ENCODE data around the gene HYKK.

DNA sequence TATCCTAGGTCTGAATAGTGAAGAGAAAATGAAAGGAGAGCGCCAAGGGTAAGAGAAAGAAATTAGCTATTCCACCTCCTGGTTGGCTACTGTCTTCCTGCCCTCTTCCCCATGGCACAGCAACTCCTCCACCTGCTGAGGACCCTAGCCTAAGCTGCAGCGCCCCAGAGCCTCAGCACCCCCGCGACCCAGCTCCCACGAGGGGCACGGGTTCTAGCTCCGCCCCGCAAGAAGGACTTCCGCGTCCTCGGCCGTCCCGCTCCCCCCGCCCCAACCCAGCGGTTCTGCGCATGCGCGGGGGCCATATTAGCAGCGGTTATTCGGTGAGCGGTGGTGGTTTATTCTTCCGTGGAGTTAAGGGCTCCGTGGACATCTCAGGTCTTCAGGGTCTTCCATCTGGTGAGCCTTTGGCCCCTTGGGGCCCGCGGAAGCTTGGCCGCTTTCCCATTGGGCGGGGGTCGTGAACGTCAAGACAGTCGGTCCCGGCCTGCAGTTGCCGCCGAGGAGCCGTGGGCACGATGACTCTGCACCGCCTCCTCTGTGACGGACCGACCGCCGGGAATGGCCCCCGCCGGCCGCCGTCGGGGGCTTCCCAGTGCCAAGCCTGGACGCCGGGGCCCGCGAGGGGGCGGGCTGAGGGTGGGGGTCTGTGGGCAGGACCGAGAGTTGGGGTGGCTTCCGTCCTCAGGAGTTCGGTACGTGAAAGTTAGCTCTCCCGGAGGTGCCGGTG lies 32.9 kb downstream of the HYKK start, which contains the start of gene PSMA4:
- no peak for TF ChIP-seq ISL1 (CRISPR knock-in tag; IDR thresholded peaks at IDR 0.05)
- TF ChIP-seq SNAI2 (CRISPR knock-in tag; IDR thresholded peaks at IDR 0.05): no peak
- no peak for TF ChIP-seq ZNF8 (CRISPR knock-in tag; IDR thresholded peaks at IDR 0.05)
- TF ChIP-seq RARB (CRISPR knock-in tag; IDR thresholded peaks at IDR 0.05): no peak
- TF ChIP-seq ZFP3 (CRISPR knock-in tag; IDR thresholded peaks at IDR 0.05): no peak
- TF ChIP-seq OSR1 (CRISPR knock-in tag; IDR thresholded peaks at IDR 0.05): no peak
- TF ChIP-seq, protein P1, sequence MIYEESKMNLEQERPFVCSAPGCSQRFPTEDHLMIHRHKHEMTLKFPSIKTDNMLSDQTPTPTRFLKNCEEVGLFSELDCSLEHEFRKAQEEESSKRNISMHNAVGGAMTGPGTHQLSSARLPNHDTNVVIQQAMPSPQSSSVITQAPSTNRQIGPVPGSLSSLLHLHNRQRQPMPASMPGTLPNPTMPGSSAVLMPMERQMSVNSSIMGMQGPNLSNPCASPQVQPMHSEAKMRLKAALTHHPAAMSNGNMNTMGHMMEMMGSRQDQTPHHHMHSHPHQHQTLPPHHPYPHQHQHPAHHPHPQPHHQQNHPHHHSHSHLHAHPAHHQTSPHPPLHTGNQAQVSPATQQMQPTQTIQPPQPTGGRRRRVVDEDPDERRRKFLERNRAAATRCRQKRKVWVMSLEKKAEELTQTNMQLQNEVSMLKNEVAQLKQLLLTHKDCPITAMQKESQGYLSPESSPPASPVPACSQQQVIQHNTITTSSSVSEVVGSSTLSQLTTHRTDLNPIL (CRISPR knock-in tag; IDR thresholded peaks at IDR 0.05; ENCODE audit: low read depth): no peak
- TF ChIP-seq, protein P2, sequence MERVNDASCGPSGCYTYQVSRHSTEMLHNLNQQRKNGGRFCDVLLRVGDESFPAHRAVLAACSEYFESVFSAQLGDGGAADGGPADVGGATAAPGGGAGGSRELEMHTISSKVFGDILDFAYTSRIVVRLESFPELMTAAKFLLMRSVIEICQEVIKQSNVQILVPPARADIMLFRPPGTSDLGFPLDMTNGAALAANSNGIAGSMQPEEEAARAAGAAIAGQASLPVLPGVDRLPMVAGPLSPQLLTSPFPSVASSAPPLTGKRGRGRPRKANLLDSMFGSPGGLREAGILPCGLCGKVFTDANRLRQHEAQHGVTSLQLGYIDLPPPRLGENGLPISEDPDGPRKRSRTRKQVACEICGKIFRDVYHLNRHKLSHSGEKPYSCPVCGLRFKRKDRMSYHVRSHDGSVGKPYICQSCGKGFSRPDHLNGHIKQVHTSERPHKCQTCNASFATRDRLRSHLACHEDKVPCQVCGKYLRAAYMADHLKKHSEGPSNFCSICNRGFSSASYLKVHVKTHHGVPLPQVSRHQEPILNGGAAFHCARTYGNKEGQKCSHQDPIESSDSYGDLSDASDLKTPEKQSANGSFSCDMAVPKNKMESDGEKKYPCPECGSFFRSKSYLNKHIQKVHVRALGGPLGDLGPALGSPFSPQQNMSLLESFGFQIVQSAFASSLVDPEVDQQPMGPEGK (CRISPR knock-in tag; IDR thresholded peaks at IDR 0.05; ENCODE audit: borderline replicate concordance): no peak; the same call in 1 of the 2 replicates
- no peak for TF ChIP-seq ZFP30 (CRISPR knock-in tag; IDR thresholded peaks at IDR 0.05)

All from SK-N-SH treated with all-trans-retinoic acid at 6 μM for 48 hours (cell line).